ENCODE results near the gene PDE1C.

GRCh38 chr7:31926991-31927584 lies 143.1 kb downstream of the PDE1C start:
- TF ChIP-seq, protein P1, sequence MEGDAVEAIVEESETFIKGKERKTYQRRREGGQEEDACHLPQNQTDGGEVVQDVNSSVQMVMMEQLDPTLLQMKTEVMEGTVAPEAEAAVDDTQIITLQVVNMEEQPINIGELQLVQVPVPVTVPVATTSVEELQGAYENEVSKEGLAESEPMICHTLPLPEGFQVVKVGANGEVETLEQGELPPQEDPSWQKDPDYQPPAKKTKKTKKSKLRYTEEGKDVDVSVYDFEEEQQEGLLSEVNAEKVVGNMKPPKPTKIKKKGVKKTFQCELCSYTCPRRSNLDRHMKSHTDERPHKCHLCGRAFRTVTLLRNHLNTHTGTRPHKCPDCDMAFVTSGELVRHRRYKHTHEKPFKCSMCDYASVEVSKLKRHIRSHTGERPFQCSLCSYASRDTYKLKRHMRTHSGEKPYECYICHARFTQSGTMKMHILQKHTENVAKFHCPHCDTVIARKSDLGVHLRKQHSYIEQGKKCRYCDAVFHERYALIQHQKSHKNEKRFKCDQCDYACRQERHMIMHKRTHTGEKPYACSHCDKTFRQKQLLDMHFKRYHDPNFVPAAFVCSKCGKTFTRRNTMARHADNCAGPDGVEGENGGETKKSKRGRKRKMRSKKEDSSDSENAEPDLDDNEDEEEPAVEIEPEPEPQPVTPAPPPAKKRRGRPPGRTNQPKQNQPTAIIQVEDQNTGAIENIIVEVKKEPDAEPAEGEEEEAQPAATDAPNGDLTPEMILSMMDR (IDR thresholded peaks at IDR 0.05), result no peak
- no peak for TF ChIP-seq POLR2A (IDR thresholded peaks at IDR 0.05)
